ENCODE results near the gene IGBP1.
"Not testable (repeated sequence)": the region's sequence is repeated elsewhere in the genome, so short reads cannot be mapped to it uniquely, and the experiment has no call there.

The IGBP1 gene

DNA sequence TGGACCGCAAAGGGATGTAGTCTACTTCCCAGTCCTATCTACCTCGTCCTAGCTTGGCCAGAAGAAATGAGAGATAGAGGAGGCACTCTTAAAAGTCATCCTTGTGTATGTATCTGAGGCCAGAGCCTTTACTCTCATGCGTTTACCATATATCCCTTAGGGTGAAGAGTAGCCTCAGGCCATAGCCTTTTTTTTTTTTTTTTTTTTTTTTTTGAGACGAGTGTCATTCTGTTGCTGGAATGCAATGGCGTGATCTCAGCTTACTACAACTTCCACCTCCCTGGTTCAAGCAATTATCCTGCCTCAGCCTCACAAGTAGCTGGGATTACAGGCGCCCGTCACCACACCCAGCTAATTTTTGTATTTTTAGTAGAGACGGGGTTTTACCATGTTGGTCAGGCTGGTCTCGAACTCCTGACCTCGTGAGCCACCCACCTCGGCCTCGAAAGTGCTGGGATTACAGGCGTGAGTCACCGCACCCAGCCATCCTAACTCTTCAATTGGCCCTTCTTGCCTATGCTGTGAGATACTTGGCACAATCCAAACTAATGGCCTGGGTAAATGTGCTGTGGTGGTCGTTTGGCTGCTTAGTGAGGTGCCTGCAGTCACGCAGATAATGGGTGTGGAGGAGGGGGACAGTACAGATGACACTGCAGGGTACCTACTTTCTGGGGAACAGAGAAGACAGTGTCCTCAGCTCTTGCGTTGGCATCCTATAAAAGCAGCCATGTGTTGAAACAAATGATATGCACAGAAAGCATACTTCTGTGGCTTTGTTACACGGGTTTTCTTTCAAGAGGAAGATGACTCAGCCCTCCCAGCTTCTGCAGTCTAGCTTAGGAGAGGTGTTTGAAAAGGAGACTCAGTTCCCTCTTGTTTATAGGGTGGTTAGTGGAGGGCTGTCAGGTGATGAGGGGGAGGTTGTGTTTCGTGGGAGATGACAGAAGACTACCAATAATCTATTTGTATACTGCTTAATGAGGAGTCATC, 33.6 kb downstream of the IGBP1 start:
- peak in 3 of 58 donors; percentile 0 for DNase-seq

DNA sequence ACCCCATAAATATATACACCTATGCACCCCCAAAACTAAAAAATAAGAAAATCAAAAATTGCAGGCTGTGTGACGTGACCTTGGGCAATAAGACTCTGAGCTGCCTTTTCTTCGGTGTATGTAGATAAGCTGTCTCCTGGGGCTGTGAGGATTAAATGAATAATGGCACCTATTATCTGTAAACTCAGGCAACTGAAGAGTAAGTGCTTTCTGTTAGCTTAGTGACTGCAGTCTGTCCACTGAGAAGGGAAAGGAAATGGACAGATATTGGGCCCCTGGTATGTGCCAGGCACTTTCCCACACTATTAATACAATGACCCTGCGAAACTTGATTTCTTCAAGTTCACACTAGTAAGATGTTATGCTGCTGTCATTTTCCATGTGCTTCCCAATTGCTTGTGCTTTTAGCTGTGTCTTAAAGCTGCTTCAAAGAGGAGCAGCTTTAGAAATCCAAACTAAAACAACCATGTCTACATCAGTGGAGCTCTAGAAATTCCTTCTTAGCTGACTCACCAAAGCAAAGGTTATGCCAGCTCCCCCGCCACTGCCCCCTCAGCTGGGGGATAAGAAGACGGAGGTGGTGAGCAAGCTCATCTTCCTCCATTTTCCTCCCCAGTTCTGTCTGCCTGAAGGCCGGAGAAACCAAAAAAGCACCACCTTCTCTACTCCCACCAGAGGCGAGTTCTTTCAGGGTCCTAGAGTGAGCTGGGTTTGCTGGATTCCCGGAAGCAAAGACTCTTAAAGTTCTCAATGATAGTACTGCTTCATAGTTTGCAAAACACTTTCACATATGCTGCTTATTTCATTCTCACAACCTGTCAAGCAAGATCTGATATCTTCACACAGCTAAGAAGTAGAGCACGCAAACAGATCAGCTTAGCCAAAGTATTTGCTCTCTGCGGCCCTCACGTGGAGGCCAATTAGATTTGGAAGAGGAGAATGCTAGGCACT, 35.3 kb downstream of the IGBP1 start:
- DNase-seq, result peak in 25 of 58 donors; percentile 0 to 60 (median 7)

DNA sequence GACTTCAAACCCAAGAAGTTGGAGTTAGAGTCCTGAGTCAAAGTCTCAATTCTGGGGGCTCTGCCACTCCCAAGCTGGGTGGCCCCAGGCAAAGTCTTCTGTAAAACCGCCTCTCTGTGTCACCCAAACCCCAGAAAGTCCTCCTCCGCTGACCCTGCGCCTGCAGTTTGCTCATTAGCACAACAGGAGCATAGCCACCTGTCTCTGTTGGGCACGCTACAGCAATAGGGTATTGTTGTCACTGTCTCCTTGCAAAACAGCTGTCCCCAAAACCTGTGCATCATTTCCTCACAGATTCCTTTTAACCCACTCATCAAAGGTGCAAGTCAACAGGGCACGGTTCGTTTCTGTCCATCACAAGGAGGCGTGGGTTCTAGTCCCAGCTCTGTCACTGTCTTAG, 36.0 kb downstream of the IGBP1 start:
- DNase-seq, result no peak

DNA sequence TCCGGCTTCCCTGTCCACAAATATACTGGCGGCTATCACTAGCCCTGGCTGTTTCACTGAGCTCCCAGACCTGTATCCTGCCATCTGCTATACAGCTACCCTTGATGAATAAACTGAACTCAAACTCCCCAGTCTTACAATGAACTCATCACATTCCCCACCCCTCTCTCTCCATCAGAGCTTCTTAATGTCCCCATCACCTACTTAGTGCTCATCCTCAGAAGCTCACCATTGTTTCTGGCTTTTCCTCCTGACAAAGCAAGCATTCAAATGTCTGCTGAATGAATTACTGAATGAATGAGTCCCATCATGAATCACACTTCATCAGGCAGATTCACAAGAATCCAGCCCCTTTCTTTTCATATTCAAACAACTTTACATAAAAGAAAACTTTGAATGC, 38.4 kb downstream of the IGBP1 start:
- DNase-seq, result no peak

GRCh38 chrX:70172221-70172620, 39.0 kb downstream of the IGBP1 start:
- DNase-seq, result no peak

- no peak for DNase-seq
Measured at GRCh38 chrX:70172964-70173363, 39.7 kb downstream of the IGBP1 start.

- no peak for DNase-seq
Measured at GRCh38 chrX:70174754-70175153, 41.5 kb downstream of the IGBP1 start.

- DNase-seq, result no peak
Measured at GRCh38 chrX:70175338-70175737, 42.1 kb downstream of the IGBP1 start.

DNA sequence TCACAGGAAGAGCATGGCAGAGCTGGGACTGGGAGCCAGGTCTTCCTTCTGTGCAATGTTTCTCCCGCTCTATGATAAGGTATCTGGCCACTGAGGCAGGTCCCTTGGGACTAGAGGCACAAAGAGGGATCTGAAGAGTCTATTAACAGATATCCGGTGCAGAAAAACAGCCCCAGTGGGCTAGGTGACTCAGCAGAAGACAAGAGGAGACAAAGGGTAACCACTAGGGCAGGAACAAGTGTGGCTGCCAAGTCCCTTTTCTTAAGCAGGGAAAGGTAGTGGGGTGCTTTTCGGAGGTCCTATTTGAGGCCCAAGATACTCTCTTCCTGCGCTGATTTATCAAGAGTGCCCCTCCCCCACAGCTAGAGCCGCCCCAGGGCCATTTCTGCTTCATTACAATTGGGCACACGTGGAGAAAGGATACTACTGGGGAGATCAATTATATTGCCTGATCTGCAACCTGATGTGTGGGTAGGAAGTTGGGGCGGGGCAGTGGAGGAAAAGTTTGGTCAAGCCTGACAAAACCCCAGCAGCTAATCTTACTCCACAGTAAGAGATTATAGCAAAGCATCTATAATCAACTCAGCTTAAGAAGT, 43.8 kb downstream of the IGBP1 start, which contains the start of gene DGAT2L6:
TSS of gene DGAT2L6 (plus strand) at position 546 of the 596 bp plus-strand sequence. CDS start 100 bp downstream, outside the sequence.
- no peak for DNase-seq

DNA sequence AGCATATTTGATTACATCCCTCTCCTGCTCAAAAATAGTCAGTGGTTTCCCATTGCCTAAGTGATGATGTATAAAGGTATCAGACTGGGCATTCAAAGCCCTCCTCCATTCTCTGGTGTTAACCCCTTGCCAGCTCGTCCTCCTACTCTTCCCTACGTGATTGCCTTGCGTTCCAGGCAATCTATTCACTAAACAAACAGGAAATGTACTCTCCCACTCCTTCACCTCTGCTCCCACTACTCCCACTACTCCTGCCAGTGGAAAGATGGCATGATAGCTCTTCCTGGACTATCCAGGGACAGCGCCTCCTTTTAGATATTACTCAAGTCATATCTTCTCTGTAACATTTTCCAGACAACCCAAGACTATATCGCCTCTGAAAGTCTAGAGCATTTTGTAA, 49.8 kb downstream of the IGBP1 start:
- no peak for DNase-seq

DNA sequence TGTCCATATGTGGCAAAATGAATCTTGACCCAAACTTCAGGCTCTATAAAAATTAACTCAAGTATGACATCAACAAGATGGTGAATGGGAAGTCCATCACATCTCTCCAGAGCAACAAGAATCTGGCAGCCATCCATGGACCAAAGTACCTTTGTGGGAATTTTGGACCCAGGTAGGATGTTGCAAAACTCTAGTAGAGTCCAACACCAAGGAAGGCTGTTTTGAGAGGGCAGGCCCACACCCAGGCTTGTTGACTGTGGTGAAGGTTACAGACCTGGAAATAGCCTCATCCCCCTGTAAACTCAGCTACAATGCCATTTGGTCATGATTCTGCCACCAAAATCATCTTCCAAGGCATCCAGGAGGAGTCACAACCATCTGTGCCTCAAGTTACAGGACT, 57.0 kb downstream of the IGBP1 start:
- no peak for DNase-seq

GRCh38 chrX:70196961-70197720, 63.9 kb downstream of the IGBP1 start:
- DNase-seq, result no peak

DNA sequence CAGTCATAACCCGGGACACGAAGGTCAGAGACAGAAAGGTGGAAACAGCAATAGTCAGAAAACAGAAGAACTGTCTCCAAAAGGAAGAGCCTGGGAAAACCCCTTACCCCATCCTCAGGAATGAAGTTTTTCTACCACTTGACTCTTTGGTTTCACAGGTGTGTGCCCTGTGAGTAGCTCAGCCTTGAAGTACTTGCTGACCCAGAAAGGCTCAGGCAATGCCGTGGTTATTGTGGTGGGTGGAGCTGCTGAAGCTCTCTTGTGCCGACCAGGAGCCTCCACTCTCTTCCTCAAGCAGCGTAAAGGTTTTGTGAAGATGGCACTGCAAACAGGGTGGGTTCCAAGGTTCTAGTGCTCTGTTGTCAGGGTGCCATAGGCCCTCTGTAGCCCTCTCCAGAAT, 68.5 kb downstream of the IGBP1 start:
- DNase-seq, result no peak

- DNase-seq, result no peak
Measured at GRCh38 chrX:70208479-70208878, 75.2 kb downstream of the IGBP1 start.

GRCh38 chrX:70209570-70209969, 76.3 kb downstream of the IGBP1 start:
- not testable (repeated sequence) for DNase-seq

Data from anterior cingulate cortex (tissue), 58 donors.